Brain microvascular endothelial cell (primary cell): ENCODE measurements around the gene PCNX1.
A peak's percentile ranks its signal among the peaks of the same experiment; 100 is the strongest.
"Not testable (repeated sequence)": the region's sequence is repeated elsewhere in the genome, so short reads cannot be mapped to it uniquely, and the experiment has no call there.

Experiments used
- DNase-seq: peaks from one replicate; pipeline ENCODE4 v3.0.0-alpha.2; 2020
- H3K27ac ChIP-seq: fragments of 250-450 bp; sonication (Bioruptor Pico); 2 replicates; pipeline ENCODE4 v1.5.1; 2020; ENCODE audit warnings: mild to moderate bottlenecking, moderate library complexity
- H3K27me3 ChIP-seq: fragments of 250-450 bp; sonication (Bioruptor Pico); replicated peaks from 2 replicates; pipeline ENCODE4 v1.5.1; 2020; ENCODE audit warnings: mild to moderate bottlenecking
- H3K36me3 ChIP-seq: fragments of 250-450 bp; sonication (Bioruptor Pico); replicated peaks from 2 replicates; pipeline ENCODE4 v1.5.1; 2020; ENCODE audit warnings: mild to moderate bottlenecking
- H3K4me3 ChIP-seq: 2 replicates; pipeline ENCODE4 v1.5.1; 2011; ENCODE audit warnings: low read depth, mild to moderate bottlenecking, control low read depth, low read length, moderate library complexity
- CTCF ChIP-seq: IDR thresholded peaks from 2 replicates; pipeline ENCODE4 v1.5.1; 2011; ENCODE audit warnings: low read depth, mild to moderate bottlenecking, moderate library complexity, low read length, control low read depth, inconsistent platforms; ENCODE audit errors: missing control alignments
- in situ Hi-C: cut with HindIII; loops from 2 replicates; pipeline ENCODE4 v1.10.0; 2017; ENCODE audit warnings: low sequenced_read_pairs, low pct_ligation_motif_present

Gene PCNX1

GRCh38 chr14:70931008-70931407 is 23.7 kb downstream of the PCNX1 start:
- Histone ChIP-seq H3K27ac (no peak overlapping the region), H3K36me3 (no peaks in the 10 kb centered on the region), H3K4me3 (no peak overlapping the region), H3K27me3 (no peaks in the 10 kb centered on the region)
- in situ Hi-C loops = no loop called here
- TF ChIP-seq CTCF = no peak
- no peak for DNase-seq

GRCh38 chr14:70934084-70934483 is 26.8 kb downstream of the PCNX1 start:
- no peak for DNase-seq

GRCh38 chr14:70934502-70935134 is 27.4 kb downstream of the PCNX1 start:
- Histone ChIP-seq H3K36me3 (no peaks in the 10 kb centered on the region), H3K27ac (peak overlapping the region; percentile 5), H3K27me3 (no peaks in the 10 kb centered on the region), H3K4me3 (no peak overlapping the region)
- in situ Hi-C loops = no loop called here
- no peak for DNase-seq
- no peak for TF ChIP-seq CTCF

More at GRCh38 chr14:70934084-70934483, 26.8 kb downstream of the PCNX1 start:
- Histone ChIP-seq H3K27me3 (no peaks in the 10 kb centered on the region), H3K27ac (no peak overlapping the region), H3K36me3 (no peaks in the 10 kb centered on the region), H3K4me3 (no peak overlapping the region)
- no peak for TF ChIP-seq CTCF
- in situ Hi-C loops = no loop called here

GRCh38 chr14:70935135-70935534 is 27.9 kb downstream of the PCNX1 start:
- TF ChIP-seq CTCF = no peak
- H3K27ac ChIP-seq = no peak overlapping the region
- DNase-seq = no peak
- no peaks in the 10 kb centered on the region for H3K27me3 ChIP-seq
- no peaks in the 10 kb centered on the region for H3K36me3 ChIP-seq
- in situ Hi-C loops = no loop called here
- no peak overlapping the region for H3K4me3 ChIP-seq

- H3K36me3 ChIP-seq, H3K27me3 ChIP-seq, in situ Hi-C loops, DNase-seq, H3K27ac ChIP-seq, H3K4me3 ChIP-seq: not testable (repeated sequence)
These were observed 32.4 kb downstream of the PCNX1 start for GRCh38 chr14:70939693-70940092.

- H3K36me3 ChIP-seq, H3K4me3 ChIP-seq, H3K27me3 ChIP-seq, in situ Hi-C loops, DNase-seq, H3K27ac ChIP-seq: not testable (repeated sequence)
These were observed 34.5 kb downstream of the PCNX1 start for GRCh38 chr14:70941637-70942341.

- H3K27me3 ChIP-seq = no peaks in the 10 kb centered on the region
- DNase-seq = no peak
- in situ Hi-C loops = no loop called here
These were observed 35.1 kb downstream of the PCNX1 start for GRCh38 chr14:70942342-70942706.

GRCh38 chr14:70942721-70943120 is 35.5 kb downstream of the PCNX1 start:
- H3K27ac ChIP-seq, H3K4me3 ChIP-seq, H3K27me3 ChIP-seq, DNase-seq, H3K36me3 ChIP-seq, in situ Hi-C loops: not testable (repeated sequence)

More at GRCh38 chr14:70942342-70942706, 35.1 kb downstream of the PCNX1 start:
- H3K4me3 ChIP-seq = no peak overlapping the region
- H3K27ac ChIP-seq = no peak overlapping the region
- no peaks in the 10 kb centered on the region for H3K36me3 ChIP-seq
- TF ChIP-seq CTCF = no peak
